ENCODE results near the gene HMGB4.

HMGB4 gene

DNA sequence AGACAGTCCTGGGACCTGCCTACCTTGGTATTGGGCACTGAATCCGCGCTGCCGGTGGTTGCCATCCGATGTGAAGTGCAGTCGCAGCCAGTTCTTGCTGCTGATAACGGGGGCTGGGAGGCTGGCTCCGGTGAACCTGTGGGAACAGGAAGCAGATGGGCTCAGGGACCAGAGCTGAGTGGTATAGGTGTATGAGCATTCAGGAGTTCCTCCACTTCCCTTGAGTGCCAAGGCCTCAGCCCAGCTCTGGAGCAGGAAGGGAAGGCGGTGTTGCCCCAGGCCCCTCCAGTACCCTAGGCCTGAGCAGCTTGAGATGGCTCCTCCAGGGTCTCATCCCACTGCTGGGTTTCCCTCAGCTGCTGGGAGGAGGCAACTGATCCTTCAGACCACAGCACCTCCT, 17.0 kb upstream of the HMGB4 start:
- DNase-seq = no peak
- intact Hi-C loops (cut with DNase I) = no loop called here

DNA sequence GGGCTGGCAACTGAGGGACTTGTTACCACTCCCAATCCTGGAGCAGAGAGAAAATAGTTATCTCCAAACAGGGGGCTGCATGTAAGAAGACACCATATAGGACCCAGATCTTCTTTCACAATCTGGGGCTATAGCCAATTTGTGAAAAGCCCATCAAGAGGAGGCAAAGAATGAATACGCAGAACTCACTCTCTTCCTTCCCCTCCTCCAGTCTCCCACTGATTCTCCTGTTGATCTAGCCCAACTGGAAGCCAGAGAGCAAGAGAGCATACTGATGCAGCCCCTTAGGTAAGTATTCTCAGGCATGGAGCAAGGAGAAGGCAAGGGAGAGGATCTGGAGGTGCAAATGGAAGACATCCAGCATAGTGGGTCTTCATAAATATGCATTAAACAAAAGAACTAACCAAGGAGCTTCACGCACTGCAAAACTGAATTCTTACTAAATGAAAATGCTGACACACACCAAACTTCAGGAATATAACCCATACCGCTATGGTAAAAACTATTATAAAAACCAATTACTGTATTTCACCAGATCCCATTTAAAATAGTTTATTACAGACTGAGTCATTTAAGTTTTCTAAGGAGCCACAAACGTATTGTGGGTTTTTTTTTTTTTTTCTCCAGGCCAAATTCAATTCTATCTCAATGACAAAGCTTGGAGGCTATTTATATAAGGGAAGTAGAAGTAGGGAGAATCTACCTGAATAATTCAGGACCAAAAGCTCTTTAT, 15.5 kb upstream of the HMGB4 start:
- DNase-seq = no peak
- intact Hi-C loops (cut with DNase I) = no loop called here

DNA sequence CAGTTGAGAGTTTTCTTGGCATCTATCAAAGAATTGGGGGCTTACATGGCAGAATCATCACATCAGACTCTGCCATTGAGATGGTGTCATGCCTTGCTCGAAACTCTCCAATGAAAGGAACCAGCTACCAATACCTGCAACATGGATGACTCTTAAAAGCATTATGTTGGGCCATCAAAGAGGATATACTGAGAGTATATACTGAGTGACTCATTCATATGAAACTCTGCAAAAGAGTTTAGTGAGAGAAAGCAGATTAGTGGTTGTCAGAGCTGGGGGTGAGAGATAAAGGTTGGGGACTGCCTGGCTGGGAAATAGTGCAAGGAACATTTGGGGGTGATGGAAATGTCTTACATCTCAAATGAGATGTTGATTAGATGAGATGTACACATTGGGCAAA, 14.7 kb upstream of the HMGB4 start:
- DNase-seq = no peak
- intact Hi-C loops (cut with DNase I) = no loop called here

GRCh38 chr1:33850481-33850880, 13.4 kb upstream of the HMGB4 start:
- intact Hi-C loops (cut with DNase I) = no loop called here
- no peak for DNase-seq

GRCh38 chr1:33852711-33853110, 11.2 kb upstream of the HMGB4 start:
- intact Hi-C loops (cut with DNase I) = no loop called here
- DNase-seq = no peak

- DNase-seq = no peak
- intact Hi-C loops (cut with DNase I) = no loop called here
Observed at GRCh38 chr1:33853431-33853830, 10.4 kb upstream of the HMGB4 start.

DNA sequence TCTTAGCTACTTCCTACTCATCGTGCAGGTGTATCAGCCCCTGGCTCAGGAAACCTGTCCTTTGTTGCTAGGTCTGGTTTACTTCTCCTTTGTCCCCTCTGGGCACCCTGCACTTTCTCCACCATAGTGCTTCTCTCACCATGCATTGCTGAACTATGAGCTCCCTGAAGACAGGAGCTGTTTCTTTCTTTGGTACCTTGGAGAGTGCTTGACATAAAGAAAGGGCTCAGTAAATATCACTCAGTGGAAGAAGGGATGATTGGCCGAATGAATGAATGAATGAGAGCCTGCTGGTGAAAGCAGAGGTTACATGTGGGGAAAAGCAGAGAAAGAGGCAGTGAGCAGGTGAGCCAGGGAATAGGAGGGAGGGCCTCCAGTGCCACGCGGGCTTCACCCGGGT, 9.8 kb upstream of the HMGB4 start:
- intact Hi-C loops (cut with DNase I) = no loop called here
- DNase-seq = no peak

GRCh38 chr1:33860671-33861070, 3.2 kb upstream of the HMGB4 start:
- intact Hi-C loops (cut with DNase I) = no loop called here
- DNase-seq = no peak

DNA sequence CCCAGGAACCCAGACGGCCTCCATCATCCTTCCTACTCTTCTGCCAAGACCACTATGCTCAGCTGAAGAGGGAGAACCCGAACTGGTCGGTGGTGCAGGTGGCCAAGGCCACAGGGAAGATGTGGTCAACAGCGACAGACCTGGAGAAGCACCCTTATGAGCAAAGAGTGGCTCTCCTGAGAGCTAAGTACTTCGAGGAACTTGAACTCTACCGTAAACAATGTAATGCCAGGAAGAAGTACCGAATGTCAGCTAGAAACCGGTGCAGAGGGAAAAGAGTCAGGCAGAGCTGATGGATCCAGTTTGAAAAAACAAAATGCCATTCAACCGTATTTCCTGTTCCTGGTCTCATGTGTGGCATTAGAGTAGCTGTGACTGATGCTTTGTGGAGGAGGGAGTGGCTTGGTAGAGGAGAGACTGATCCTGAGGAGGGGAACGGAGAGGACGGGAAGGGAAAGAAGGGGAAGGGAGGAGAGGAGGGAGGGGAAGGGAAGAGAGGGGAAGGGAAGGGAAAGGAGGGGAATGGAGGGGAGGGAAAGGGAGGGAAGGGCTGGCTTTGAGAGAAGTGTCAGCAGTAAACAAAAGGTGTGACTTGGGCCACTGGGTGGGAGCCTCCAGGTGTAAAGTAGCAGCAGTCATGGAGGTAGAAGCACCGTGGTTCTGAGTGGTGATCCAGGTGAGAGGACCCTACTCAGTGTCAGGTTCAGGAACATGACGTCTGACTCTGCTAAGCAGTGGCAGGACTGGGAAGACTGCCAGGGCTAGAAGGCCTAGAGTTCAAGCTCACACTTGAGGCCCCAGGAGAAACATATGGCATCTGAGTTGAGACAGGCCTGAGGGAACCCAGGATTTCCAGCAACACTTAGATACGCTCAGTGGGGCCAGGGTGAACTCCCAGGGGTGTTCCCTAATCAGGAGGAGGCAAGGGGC, 846 bp downstream of the HMGB4 start:
- intact Hi-C loops (cut with DNase I) = no loop called here
- DNase-seq = no peak

GRCh38 chr1:33866281-33866680, 2.4 kb downstream of the HMGB4 start:
- intact Hi-C loops (cut with DNase I) = no loop called here
- peak in 3 of 10 donors; percentile 15 to 32 (median 19) for DNase-seq

DNA sequence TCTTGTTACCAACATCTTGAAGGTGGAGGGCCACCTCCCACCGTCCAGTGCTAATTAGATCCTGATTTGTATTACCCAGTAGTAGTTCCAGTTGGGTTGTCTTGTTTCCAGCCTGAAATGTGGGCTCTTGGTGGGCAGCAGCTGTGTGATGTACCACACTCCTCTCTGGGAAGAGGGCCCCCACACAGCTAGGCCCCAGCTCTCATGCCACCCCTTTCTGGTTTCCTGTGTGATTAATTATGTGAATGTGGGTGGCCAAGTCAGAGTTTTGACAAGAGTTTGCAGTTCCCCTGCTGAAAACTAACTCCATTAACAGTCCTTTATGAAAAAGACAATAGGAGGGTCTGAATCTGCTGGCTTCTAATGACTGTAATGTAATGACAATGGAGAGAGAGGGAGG, 3.8 kb downstream of the HMGB4 start:
- intact Hi-C loops (cut with DNase I) = no loop called here
- DNase-seq = no peak

GRCh38 chr1:33872275-33872674, 8.4 kb downstream of the HMGB4 start:
- intact Hi-C loops (cut with DNase I) = loop anchor here (10.0 kb wide), 1 partner anchor 293 kb away; the partner anchor contains the start of gene CSMD2

DNA sequence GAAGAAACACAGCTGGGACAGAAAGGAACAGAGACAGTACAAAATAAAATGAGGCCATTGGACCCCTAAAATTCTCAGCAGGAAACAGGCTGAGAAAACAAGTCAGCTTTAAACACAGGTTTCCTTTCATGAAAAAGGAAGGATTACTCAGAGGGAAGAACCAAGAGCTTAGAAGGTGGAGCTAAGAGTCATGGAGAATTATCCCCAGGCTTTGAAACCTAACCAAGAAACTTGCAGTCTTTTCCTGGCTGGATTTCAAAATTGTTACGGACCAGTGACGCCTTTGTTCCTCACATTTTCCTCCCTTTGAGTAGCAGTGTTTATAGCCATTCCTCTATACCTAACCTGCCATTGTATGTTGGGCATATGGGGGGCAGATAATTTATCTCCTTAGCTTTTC, 8.8 kb downstream of the HMGB4 start:
- intact Hi-C loops (cut with DNase I) = loop anchor here (10.0 kb wide), 1 partner anchor 292 kb away; the partner anchor contains the start of gene CSMD2

More at GRCh38 chr1:33872275-33872674, 8.4 kb downstream of the HMGB4 start:
- no peak for DNase-seq

DNA sequence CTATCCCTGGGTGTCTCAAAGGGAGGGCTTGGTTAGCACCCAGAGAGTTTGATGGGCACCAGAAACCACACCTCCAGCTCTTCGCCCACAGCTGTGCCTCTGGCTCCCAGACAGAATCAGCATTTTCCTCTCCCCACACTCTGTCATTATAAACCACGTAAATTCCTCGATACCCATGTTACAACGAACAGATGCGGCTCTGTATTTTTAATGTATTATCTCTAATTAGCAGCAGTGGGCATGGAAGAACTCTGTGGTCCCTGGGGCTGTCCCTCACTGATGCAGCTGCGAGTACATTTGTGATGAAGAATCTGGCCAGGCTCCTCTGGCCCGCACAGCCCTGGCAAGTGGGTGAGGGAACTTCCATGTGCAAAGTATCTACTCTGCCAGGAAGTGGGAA, 10.8 kb downstream of the HMGB4 start:
- intact Hi-C loops (cut with DNase I) = loop anchor here (5.0 to 10.0 kb wide), 2 partner anchors 238 to 290 kb away; partner anchors contain the start of gene CSMD2
- peak in 1 of 10 donors; percentile 70 for DNase-seq

More for the DNA sequence above, 8.8 kb downstream of the HMGB4 start:
- DNase-seq = no peak

DNA sequence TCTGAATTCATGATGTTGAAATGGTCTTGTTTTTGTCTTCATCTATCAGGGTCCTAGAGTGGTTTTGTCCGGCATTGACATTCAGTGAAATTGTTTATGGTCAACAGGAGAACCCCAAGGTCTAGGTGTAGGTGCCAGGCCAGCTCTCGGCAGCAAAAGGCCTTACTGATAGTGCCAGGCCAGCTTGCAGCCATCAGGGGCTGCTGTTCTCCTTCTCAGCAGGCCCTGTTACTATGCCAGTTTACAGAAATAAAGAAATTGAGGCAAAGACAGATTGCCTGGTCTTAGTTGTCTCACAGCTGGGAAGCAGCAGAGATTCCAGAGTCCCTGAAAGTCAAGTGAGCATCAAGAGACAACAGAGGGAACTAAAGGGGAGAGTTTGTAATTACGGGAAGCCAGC, 12.0 kb downstream of the HMGB4 start:
- intact Hi-C loops (cut with DNase I) = loop anchor here (5.0 to 10.0 kb wide), 2 partner anchors 236 to 289 kb away; partner anchors contain the start of gene CSMD2
- DNase-seq = peak in 1 of 10 donors; percentile 50

DNA sequence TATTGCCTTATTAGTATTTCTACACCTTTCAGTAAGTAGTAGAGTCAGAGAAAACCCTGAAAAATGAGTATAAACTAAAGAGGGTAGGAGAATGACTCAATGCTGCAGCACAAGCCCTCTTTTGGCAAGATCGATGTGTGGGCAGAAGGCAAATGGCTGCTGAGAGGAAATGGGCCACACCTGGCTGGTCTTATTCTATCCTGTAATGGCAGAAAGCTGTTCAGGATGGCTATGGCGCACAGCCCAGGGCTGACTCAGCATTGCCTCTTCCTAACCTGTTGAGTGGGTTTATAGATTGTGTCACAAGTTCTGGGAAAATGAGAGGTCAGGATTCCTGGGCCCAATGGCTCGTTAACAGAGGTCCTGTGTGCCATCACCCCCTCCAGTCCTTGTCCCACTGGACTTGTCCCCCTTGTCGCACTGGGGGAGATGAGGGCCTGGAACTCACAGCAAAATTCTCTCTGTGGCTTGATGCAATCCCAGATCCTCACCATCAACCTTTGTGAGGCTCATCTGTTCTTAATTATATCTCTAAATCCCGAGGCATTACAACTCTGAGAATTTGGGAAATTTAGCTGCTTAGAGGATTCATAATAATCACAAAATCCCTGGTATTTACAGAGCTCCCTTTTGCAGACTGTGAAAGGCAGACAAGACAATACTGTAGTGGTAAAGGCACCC, 13.2 kb downstream of the HMGB4 start:
- intact Hi-C loops (cut with DNase I) = loop anchor here (5.0 to 10.0 kb wide), 2 partner anchors 235 to 288 kb away; partner anchors contain the start of gene CSMD2
- peak in 8 of 10 donors; percentile 45 to 95 (median 74) for DNase-seq

DNA sequence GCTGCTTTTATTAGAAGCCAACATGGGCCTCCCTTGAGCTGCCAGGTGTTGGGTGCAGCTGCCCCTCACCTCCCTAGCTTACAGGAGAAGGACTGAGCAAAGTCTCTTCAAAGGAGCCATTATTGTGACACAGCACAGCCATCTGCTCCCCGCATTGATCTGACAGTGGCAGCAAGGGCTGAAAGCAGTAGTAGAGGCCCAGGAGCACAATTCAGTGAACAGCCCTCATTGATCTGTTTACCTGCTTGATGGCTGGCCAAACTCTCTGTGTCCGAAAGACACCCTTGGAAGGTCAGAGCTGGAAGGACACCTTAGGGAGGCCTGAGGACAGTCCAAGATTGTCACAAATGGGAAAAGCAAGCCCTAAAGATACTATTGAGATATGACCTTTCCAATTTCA, 14.5 kb downstream of the HMGB4 start:
- intact Hi-C loops (cut with DNase I) = loop anchor here (5.0 to 10.0 kb wide), 2 partner anchors 234 to 286 kb away; partner anchors contain the start of gene CSMD2
- DNase-seq = no peak

GRCh38 chr1:33880305-33880704, 16.4 kb downstream of the HMGB4 start:
- intact Hi-C loops (cut with DNase I) = no loop called here
- no peak for DNase-seq

DNA sequence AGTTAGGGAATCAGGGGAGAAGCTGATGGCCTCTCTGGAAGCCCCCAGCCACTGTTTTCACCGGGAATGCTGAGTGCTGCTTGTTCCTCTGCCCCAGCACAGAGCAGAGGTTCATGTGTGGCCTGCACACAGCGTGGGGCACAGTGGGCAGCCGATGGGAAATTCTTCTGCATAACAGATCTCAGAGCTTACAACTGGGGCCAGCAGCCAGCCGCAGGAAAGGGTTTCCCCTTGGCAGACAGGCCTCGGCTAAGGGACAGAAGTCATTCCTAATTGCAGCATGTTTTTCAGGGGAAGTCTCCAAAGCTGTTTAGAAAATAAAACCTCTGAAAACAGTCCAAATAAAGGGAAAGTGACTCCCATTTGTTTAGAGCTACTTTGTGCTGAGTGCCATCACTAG, 22.6 kb downstream of the HMGB4 start:
- intact Hi-C loops (cut with DNase I) = no loop called here
- DNase-seq = peak in 1 of 10 donors; percentile 18

GRCh38 chr1:33893147-33893830, 29.4 kb downstream of the HMGB4 start:
- intact Hi-C loops (cut with DNase I) = no loop called here
- DNase-seq = no peak

Data from posterior cingulate gyrus (tissue), 11 donors.